CD14-positive monocyte (primary cell): ENCODE data around the gene AGAP1. TPM values are rescaled to one million over a fixed set of nuclear protein-coding genes. Genes with fewer than 3 reads are reported as not detected.

Experiments used
- DNase-seq, 3 donors: peaks; one replicate each; pipeline ENCODE4 v3.0.0-alpha.2; 2011 to 2022
- H2AFZ ChIP-seq: 2 replicates; pipeline ENCODE4 v1.6.0; 2012; ENCODE audit warnings: mild to moderate bottlenecking, low read depth, low read length, inconsistent platforms; ENCODE audit not compliant: insufficient read depth, poor library complexity, severe bottlenecking
- H3K27ac ChIP-seq, 2 donors: 1 replicate in 1 of 2; 2 replicates in 1 of 2; pipeline ENCODE4 v1.5.1; 2012 to 2013; ENCODE audit warnings: low read length in 2 of 2, control low read depth in 1 of 2, inconsistent platforms in 1 of 2, low read depth in 1 of 2, mild to moderate bottlenecking in 1 of 2
- H3K27me3 ChIP-seq, 2 donors: one replicate each; pipeline versions ENCODE4 v1.6.0 to v1.6.1; 2011 to 2013; ENCODE audit warnings: low read length in 2 of 2; ENCODE audit not compliant: control insufficient read depth in 2 of 2, insufficient read depth in 2 of 2
- H3K36me3 ChIP-seq, 2 donors: replicated peaks in 1 of 2; 1 replicate in 1 of 2; 2 replicates in 1 of 2; pipeline versions ENCODE4 v1.5.1 to v1.6.1; 2012 to 2013; ENCODE audit warnings: low read length in 2 of 2, control low read depth in 1 of 2, inconsistent platforms in 1 of 2, mild to moderate bottlenecking in 1 of 2; ENCODE audit not compliant: insufficient read depth in 2 of 2, control insufficient read depth in 1 of 2
- H3K4me1 ChIP-seq, 2 donors: 1 replicate in 1 of 2; 2 replicates in 1 of 2; pipeline versions ENCODE4 v1.5.1 to v1.6.1; 2012 to 2013; ENCODE audit warnings: low read length in 2 of 2, control low read depth in 1 of 2, inconsistent platforms in 1 of 2, mild to moderate bottlenecking in 1 of 2, moderate library complexity in 1 of 2; ENCODE audit not compliant: insufficient read depth in 2 of 2, control insufficient read depth in 1 of 2
- H3K4me2 ChIP-seq: replicated peaks from 2 replicates; pipeline ENCODE3; 2012; ENCODE audit warnings: low read length, moderate library complexity, mild to moderate bottlenecking; ENCODE audit not compliant: poor library complexity, severe bottlenecking; ENCODE audit errors: extremely low read depth
- H3K4me3 ChIP-seq, 3 experiments: fragments of 200-600 bp in 1 of 3; sonication (generic) in 1 of 3; replicated peaks in 1 of 3; 1 replicate in 2 of 3; 2 replicates in 1 of 3; pipeline ENCODE4 v1.5.1; 2011 to 2013; ENCODE audit warnings: low read length in 3 of 3, mild to moderate bottlenecking in 3 of 3, control low read depth in 2 of 3, low read depth in 2 of 3, inconsistent platforms in 1 of 3, moderate library complexity in 1 of 3
- H3K79me2 ChIP-seq: 2 replicates; pipeline ENCODE4 v1.6.0; 2012; ENCODE audit warnings: mild to moderate bottlenecking, control low read depth, inconsistent platforms, low read length, moderate library complexity; ENCODE audit not compliant: insufficient read depth
- H3K9ac ChIP-seq: 2 replicates; pipeline ENCODE4 v1.6.0; 2017; ENCODE audit warnings: low read length, mild to moderate bottlenecking; ENCODE audit not compliant: insufficient read depth, poor library complexity, severe bottlenecking
- H3K9me3 ChIP-seq, 2 donors: replicated peaks in 1 of 2; 1 replicate in 1 of 2; 2 replicates in 1 of 2; pipeline versions ENCODE4 v1.5.1 to v1.6.1; 2012 to 2013; ENCODE audit warnings: low read length in 2 of 2, control low read depth in 1 of 2; ENCODE audit not compliant: control insufficient read depth in 1 of 2, insufficient read depth in 1 of 2
- H4K20me1 ChIP-seq: 2 replicates; pipeline ENCODE4 v1.6.0; 2012; ENCODE audit warnings: mild to moderate bottlenecking, low read length, control low read depth, moderate library complexity; ENCODE audit not compliant: insufficient read depth
- H3K27ac Mint-ChIP-seq, 7 donors: one replicate each; pipeline ENCODE4 v1.8.0; 2020; ENCODE audit warnings: mild to moderate bottlenecking in 7 of 7, mixed read lengths in 7 of 7, moderate library complexity in 6 of 7, inconsistent platforms in 2 of 7
- H3K27me3 Mint-ChIP-seq, 3 donors: one replicate each; pipeline ENCODE4 v1.8.0; 2021 to 2022; ENCODE audit warnings: low read depth in 3 of 3, mild to moderate bottlenecking in 3 of 3, mixed read lengths in 3 of 3, moderate library complexity in 3 of 3, inconsistent platforms in 1 of 3
- H3K36me3 Mint-ChIP-seq, 2 donors: one replicate each; pipeline ENCODE4 v1.8.0; 2020; ENCODE audit warnings: mixed read lengths in 2 of 2, inconsistent platforms in 1 of 2, mild to moderate bottlenecking in 1 of 2
- H3K4me1 Mint-ChIP-seq: one replicate; pipeline ENCODE4 v1.8.0; 2020; ENCODE audit warnings: mild to moderate bottlenecking, mixed read lengths
- H3K4me3 Mint-ChIP-seq, 2 donors: one replicate each; pipeline ENCODE4 v1.8.0; 2020; ENCODE audit warnings: mild to moderate bottlenecking in 2 of 2, mixed read lengths in 2 of 2, moderate library complexity in 1 of 2
- H3K9me3 Mint-ChIP-seq, 7 donors: one replicate each; pipeline ENCODE4 v1.8.0; 2020 to 2022; ENCODE audit warnings: mixed read lengths in 7 of 7, mild to moderate bottlenecking in 6 of 7, moderate library complexity in 6 of 7, inconsistent platforms in 2 of 7
- WGBS: methylation state at CpG from one replicate; pipeline ENCODE4 v1.1.5; 2013; ENCODE audit warnings: missing lambda C conversion rate; ENCODE audit not compliant: insufficient coverage; 5-methylcytosine and 5-hydroxymethylcytosine counted together
- intact Hi-C, 2 donors: fragments of 100-400 bp; cut with micrococcal nuclease; formaldehyde crosslinking; loops; one replicate each; pipeline versions ENCODE4 v1.15.0 to v1.15.1; 2023
- polyA plus RNA-seq, 3 donors: library from polyadenylated mRNA; depleted of rRNA in 1 of 3; unstranded in 2 of 3; stranded (reverse) in 1 of 3; fragments of 300-500 nt in 2 of 3; fragments of >200 nt in 1 of 3; fragmentation: Illumina TruSeq in 2 of 3; gene quantifications; 1 replicate in 2 of 3; 2 replicates in 1 of 3; pipeline ENCODE4 v1.2.3, GENCODE V29; 2012 to 2021
- TF ChIP-seq, protein P1 (sequence below): fragments of 200-600 bp; IDR thresholded peaks from one replicate; pipeline ENCODE4 v1.8.0; 2022; ENCODE audit warnings: antibody characterized with exemption, mild to moderate bottlenecking

AGAP1 gene
- polyA plus RNA-seq, 3 donors, result 0.12 TPM; not detected in 2

- no peaks in the 10 kb centered on the region for H3K9me3 Mint-ChIP-seq
- intact Hi-C loops, result no loop called here
- TF ChIP-seq, protein P1, sequence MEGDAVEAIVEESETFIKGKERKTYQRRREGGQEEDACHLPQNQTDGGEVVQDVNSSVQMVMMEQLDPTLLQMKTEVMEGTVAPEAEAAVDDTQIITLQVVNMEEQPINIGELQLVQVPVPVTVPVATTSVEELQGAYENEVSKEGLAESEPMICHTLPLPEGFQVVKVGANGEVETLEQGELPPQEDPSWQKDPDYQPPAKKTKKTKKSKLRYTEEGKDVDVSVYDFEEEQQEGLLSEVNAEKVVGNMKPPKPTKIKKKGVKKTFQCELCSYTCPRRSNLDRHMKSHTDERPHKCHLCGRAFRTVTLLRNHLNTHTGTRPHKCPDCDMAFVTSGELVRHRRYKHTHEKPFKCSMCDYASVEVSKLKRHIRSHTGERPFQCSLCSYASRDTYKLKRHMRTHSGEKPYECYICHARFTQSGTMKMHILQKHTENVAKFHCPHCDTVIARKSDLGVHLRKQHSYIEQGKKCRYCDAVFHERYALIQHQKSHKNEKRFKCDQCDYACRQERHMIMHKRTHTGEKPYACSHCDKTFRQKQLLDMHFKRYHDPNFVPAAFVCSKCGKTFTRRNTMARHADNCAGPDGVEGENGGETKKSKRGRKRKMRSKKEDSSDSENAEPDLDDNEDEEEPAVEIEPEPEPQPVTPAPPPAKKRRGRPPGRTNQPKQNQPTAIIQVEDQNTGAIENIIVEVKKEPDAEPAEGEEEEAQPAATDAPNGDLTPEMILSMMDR, result no peak
- no peaks in the 10 kb centered on the region for H3K27me3 ChIP-seq
- DNase-seq, result no peak
- no peak overlapping the region for H3K4me3 Mint-ChIP-seq
- H4K20me1 ChIP-seq, result no peaks in the 10 kb centered on the region
- H3K27ac ChIP-seq, result no peak overlapping the region
- no peaks in the 10 kb centered on the region for H3K4me1 Mint-ChIP-seq
- H3K79me2 ChIP-seq, result no peaks in the 10 kb centered on the region
- no peak overlapping the region for H3K9ac ChIP-seq
- no peaks in the 10 kb centered on the region for H3K9me3 ChIP-seq
- no peaks in the 10 kb centered on the region for H3K36me3 Mint-ChIP-seq
- H3K27ac Mint-ChIP-seq, result no peak overlapping the region
- no peak overlapping the region for H3K4me3 ChIP-seq
- no peak overlapping the region for H3K4me2 ChIP-seq
- peaks cover 2 to 6% (median 3%) of the 10 kb centered on the region in 3 donors for H3K27me3 Mint-ChIP-seq
- H2AFZ ChIP-seq, result no peak overlapping the region
- no peaks in the 10 kb centered on the region for H3K36me3 ChIP-seq
- H3K4me1 ChIP-seq, result no peaks in the 10 kb centered on the region
- 89% methylated on average over 4 of the region's 4 CpGs for WGBS
These were observed 346.1 kb downstream of the AGAP1 start for GRCh38 chr2:235839974-235840373.

DNA sequence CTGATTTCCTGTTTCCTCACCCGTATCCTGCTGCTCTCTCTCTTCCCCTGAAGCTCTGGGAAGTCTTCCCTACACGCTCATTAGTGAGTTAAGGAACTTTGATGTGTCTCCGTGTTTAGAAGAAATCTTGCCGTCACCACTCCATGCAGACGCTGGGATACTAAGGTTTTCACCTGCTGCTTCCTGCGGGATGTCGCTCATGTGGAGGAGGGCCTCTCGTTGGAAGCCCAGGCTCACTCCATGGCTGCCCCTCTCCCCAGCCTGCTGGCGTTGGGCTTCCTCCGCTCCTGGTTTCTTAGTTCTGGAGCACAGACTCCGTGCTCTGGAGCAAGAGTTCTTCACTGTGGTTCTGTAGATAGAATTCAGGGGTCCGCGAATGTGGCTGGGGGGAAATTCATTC lies 348.0 kb downstream of the AGAP1 start:
- 90% methylated on average over 10 of the region's 13 CpGs for WGBS
- H3K9me3 Mint-ChIP-seq, result peaks cover 0 to 3% (median 0%) of the 10 kb centered on the region in 7 donors
- Histone ChIP-seq H3K4me2 (no peak overlapping the region), H3K27ac (no peak overlapping the region), H3K4me3 (no peak overlapping the region), H3K79me2 (no peaks in the 10 kb centered on the region), H3K27me3 (no peaks in the 10 kb centered on the region), H3K9ac (no peak overlapping the region), H2AFZ (no peak overlapping the region), H3K36me3 (no peaks in the 10 kb centered on the region), H3K9me3 (no peaks in the 10 kb centered on the region), H3K4me1 (no peaks in the 10 kb centered on the region), H4K20me1 (no peaks in the 10 kb centered on the region)
- TF ChIP-seq, protein P1, result no peak
- intact Hi-C loops, result no loop called here
- no peaks in the 10 kb centered on the region for H3K4me1 Mint-ChIP-seq
- peaks cover 2 to 7% (median 3%) of the 10 kb centered on the region in 3 donors for H3K27me3 Mint-ChIP-seq
- H3K36me3 Mint-ChIP-seq, result no peaks in the 10 kb centered on the region
- DNase-seq, result no peak
- H3K4me3 Mint-ChIP-seq, result no peak overlapping the region
- H3K27ac Mint-ChIP-seq, result no peak overlapping the region
